Measurements from ENCODE around the gene SMCO2.

DNA sequence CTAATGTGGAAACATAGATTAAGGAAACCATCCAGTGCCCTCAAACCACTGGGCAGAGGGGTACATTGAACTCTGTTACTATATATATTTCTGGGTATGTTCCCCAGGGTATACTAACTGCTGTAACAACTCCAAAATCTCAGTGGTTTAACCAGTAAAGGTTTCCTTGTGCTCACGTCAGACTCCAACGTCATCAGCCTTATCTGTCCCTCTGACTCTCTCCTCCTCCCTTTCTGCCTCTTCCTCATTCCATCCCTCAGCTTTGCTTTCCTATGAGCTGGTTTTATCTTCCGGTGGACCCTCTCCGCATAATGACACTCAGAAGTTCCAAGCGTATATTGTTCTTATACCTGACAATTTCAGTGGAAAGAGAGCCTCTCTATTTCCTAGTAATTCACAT lies 21.2 kb upstream of the SMCO2 start:
- TF ChIP-seq POLR2AphosphoS5 (IDR thresholded peaks at IDR 0.05; ENCODE audit: low read depth, low read length) (no peak), TCF7L2 (IDR thresholded peaks at IDR 0.05; ENCODE audit: low read depth, low read length) (no peak)
- TF ChIP-seq, protein P1, sequence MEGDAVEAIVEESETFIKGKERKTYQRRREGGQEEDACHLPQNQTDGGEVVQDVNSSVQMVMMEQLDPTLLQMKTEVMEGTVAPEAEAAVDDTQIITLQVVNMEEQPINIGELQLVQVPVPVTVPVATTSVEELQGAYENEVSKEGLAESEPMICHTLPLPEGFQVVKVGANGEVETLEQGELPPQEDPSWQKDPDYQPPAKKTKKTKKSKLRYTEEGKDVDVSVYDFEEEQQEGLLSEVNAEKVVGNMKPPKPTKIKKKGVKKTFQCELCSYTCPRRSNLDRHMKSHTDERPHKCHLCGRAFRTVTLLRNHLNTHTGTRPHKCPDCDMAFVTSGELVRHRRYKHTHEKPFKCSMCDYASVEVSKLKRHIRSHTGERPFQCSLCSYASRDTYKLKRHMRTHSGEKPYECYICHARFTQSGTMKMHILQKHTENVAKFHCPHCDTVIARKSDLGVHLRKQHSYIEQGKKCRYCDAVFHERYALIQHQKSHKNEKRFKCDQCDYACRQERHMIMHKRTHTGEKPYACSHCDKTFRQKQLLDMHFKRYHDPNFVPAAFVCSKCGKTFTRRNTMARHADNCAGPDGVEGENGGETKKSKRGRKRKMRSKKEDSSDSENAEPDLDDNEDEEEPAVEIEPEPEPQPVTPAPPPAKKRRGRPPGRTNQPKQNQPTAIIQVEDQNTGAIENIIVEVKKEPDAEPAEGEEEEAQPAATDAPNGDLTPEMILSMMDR (IDR thresholded peaks at IDR 0.05): no peak
- TF ChIP-seq, protein P2, sequence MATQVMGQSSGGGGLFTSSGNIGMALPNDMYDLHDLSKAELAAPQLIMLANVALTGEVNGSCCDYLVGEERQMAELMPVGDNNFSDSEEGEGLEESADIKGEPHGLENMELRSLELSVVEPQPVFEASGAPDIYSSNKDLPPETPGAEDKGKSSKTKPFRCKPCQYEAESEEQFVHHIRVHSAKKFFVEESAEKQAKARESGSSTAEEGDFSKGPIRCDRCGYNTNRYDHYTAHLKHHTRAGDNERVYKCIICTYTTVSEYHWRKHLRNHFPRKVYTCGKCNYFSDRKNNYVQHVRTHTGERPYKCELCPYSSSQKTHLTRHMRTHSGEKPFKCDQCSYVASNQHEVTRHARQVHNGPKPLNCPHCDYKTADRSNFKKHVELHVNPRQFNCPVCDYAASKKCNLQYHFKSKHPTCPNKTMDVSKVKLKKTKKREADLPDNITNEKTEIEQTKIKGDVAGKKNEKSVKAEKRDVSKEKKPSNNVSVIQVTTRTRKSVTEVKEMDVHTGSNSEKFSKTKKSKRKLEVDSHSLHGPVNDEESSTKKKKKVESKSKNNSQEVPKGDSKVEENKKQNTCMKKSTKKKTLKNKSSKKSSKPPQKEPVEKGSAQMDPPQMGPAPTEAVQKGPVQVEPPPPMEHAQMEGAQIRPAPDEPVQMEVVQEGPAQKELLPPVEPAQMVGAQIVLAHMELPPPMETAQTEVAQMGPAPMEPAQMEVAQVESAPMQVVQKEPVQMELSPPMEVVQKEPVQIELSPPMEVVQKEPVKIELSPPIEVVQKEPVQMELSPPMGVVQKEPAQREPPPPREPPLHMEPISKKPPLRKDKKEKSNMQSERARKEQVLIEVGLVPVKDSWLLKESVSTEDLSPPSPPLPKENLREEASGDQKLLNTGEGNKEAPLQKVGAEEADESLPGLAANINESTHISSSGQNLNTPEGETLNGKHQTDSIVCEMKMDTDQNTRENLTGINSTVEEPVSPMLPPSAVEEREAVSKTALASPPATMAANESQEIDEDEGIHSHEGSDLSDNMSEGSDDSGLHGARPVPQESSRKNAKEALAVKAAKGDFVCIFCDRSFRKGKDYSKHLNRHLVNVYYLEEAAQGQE (IDR thresholded peaks at IDR 0.05; ENCODE audit: insufficient read depth in 1 of 2, low read depth in 2 of 2, low read length in 1 of 2): no peak

Measured in Panc1 (cell line).